GM19025 (cell line): Measurements from ENCODE around the gene PIEZO2.

ENCODE experiments used
- ATAC-seq: cut with Tn5 transposase; IDR thresholded peaks from one replicate; pipeline ENCODE4 v1.9.1; 2021; ENCODE audit warnings: mild to moderate bottlenecking, low read depth, moderate library complexity; ENCODE audit not compliant: unreplicated experiment

Gene PIEZO2

GRCh38 chr18:10718809-10719208 lies 430.6 kb downstream of the PIEZO2 start:
- ATAC-seq, result no peak

DNA sequence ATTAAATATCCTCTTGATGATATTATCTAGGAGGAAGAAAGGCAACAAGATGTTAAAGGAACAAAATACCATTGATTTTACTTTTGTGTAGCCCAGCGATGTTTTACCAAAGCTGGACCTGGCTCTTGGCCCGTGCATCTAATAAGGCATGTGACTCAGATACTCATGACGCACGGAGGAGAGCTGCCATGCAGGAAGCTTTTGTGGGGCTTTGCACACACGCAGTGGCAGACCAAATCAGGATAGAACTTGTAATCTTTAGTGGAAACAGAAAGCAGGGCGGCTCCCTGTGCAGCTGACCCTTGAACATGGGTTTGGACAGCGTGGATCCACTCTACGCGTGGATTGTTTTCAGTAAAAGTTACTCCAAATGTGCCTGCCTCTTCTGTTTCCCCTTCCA lies 433.6 kb downstream of the PIEZO2 start:
- ATAC-seq, result no peak

- ATAC-seq, result no peak
These were observed 436.0 kb downstream of the PIEZO2 start for GRCh38 chr18:10713409-10713808.

GRCh38 chr18:10707294-10707693 lies 442.1 kb downstream of the PIEZO2 start:
- no peak for ATAC-seq

- no peak for ATAC-seq
These were observed 443.6 kb downstream of the PIEZO2 start for GRCh38 chr18:10705786-10706185.

GRCh38 chr18:10705291-10705690 lies 444.1 kb downstream of the PIEZO2 start:
- no peak for ATAC-seq

- no peak for ATAC-seq
These were observed 447.2 kb downstream of the PIEZO2 start for GRCh38 chr18:10702206-10702605.

DNA sequence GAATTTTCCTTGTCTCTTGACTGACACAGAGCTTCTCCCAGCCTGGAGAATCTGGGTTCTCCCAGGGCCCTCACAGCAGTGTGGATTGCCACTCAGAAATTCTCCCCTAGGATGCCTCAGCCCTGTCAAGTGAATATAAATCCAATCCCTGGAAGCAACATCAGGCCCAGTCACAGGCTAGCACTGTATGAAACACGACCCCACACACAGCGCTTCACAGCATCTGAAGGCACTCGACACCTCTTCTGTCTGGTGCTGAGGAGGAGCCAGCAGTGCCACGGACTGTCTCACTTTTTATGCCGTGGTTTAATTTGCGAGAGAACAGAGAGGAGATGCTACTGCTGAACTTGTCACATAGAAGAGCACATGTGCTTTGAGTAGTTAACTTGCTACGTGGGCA lies 459.0 kb downstream of the PIEZO2 start:
- ATAC-seq, result no peak

- ATAC-seq, result no peak
These were observed 459.4 kb downstream of the PIEZO2 start for GRCh38 chr18:10690035-10690329.

DNA sequence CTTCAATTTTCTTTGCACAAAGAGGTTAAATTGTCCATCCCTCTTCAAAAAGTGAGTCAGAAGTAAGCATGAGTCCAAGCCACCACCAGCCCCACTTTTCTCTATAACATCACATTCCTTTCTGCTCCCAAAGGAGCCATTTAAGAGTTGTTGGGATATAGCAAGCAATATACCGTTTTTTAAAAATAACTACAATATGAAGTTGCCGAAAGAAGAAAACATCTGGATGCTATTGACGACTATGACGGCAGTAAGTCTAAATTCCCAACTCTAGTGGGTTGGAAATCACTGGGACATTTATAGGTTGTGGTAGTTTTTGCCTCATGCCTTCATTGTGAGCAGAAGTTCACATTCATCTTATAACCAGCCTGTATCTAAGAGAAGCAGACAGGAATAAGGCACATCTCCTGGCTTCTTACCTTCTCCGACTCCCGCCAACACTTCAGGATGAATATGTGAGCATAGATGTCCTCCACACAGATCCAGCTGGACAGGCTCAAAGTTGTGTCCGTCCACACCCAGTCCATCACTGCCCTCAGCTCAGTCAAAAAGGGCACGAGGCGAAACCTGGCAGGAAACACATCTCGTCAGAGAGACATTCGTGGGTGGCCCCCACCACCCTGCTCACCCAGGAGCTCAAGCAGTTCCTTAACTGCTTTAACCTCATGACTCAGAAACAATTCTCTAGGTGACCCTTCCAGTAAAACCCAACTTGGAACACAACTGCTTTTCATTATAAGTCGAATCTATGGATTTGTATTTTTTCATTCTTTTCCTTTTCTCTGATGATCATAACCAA lies 459.9 kb downstream of the PIEZO2 start:
- no peak for ATAC-seq

GRCh38 chr18:10688766-10689165 lies 460.6 kb downstream of the PIEZO2 start:
- ATAC-seq, result no peak

GRCh38 chr18:10687161-10687925 lies 462.0 kb downstream of the PIEZO2 start:
- ATAC-seq, result no peak

DNA sequence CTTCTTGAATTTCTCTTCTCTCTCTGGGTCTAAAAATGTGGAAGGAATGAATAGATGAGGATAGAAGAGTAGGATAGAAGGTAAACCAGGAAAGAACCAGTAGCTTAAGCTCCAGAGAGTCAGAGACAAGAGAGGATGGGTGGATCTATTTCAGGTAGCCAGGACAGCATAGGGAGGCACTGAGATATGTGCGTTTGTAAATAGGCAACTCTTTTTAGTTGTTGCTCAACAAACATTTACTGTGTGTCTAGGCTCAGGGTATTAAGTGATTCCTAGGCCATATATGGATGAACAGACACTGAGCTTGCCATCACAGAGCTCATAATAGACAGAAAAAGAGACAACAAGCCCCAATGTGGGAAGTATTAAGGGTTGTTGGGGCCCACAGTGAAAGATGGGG lies 463.1 kb downstream of the PIEZO2 start:
- no peak for ATAC-seq

GRCh38 chr18:10685484-10685883 lies 463.9 kb downstream of the PIEZO2 start:
- no peak for ATAC-seq

GRCh38 chr18:10682368-10682714 lies 467.0 kb downstream of the PIEZO2 start:
- ATAC-seq, result no peak

GRCh38 chr18:10681581-10682367 lies 467.6 kb downstream of the PIEZO2 start:
- ATAC-seq, result no peak

GRCh38 chr18:10680271-10680596 lies 469.1 kb downstream of the PIEZO2 start:
- ATAC-seq, result no peak

DNA sequence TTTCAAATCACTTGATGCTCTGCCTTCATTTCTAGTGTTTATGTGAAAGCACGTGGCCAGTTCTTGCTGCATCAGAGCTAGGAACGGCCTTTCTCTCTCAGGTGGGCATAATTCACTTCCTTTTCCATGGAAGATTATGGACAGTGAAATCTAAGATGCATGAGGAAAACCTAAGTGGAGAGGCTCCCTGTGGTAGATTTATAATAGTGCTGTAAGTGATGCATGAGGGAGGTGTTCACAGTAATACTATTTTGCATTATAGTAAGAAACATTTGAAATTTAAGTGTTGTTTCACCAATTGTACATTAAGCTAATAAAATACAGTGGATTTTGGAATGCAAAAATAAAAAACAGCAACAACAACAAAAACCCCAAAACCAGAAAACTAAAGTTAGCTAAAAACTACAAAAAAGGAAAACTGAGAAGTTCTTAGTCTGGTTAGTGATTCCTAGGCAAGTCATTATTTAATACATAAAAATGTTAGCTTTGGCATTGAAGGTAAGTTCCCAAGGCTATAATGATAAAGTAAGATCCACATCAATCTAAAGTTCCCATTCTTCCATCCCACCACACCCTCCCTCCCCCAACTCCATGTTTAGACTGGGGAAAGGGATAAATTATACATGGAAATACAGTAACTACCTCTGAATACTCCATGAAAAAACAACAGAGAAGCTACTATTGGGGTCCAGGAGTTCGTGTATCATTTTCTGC lies 469.7 kb downstream of the PIEZO2 start:
- ATAC-seq, result no peak

- no peak for ATAC-seq
These were observed 477.9 kb downstream of the PIEZO2 start for GRCh38 chr18:10671441-10671840.

GRCh38 chr18:10670856-10671255 lies 478.5 kb downstream of the PIEZO2 start:
- no peak for ATAC-seq
